Caco-2 (cell line): ENCODE results near the gene ACR. TPM values are rescaled to one million over a fixed set of nuclear protein-coding genes. Genes with fewer than 3 reads are reported as not detected.

Source experiments
- BruUV-seq: library from RNA; stranded (reverse); fragments of 400-500 nt; replicated peaks from 2 replicates; lab custom pipeline; 2021; lab: Mats Ljungman, UMichigan
- CTCF ChIA-PET: fragments of 300-600 bp; sonication (Branson Sonifier 250); formaldehyde crosslinking; loops from one replicate; lab custom pipeline; 2022; ENCODE audit warnings: antibody characterized with exemption; lab: Charles Lee
- POLR2A ChIA-PET: fragments of 300-600 bp; sonication (Branson Sonifier 250); formaldehyde crosslinking; loops from one replicate; lab custom pipeline; 2022; ENCODE audit warnings: antibody characterized with exemption; lab: Charles Lee
- DNase-seq, 2 experiments: peaks; one replicate each; pipeline versions ENCODE4 v3.0.0 to v3.0.0-alpha.2; 2020 to 2022
- H3K27me3 ChIP-seq: replicated peaks from 2 replicates; pipeline ENCODE4 v1.6.0; 2011; ENCODE audit warnings: low read length; ENCODE audit not compliant: control insufficient read depth, insufficient read depth
- H3K36me3 ChIP-seq: 2 replicates; pipeline ENCODE4 v1.5.1; 2011; ENCODE audit warnings: low read length; ENCODE audit not compliant: control insufficient read depth, insufficient read depth
- H3K4me1 ChIP-seq: fragments of 250-450 bp; sonication (Bioruptor Pico); 2 replicates; pipeline ENCODE4 v1.5.1; 2020; ENCODE audit warnings: mild to moderate bottlenecking
- H3K4me3 ChIP-seq: 2 replicates; pipeline ENCODE4 v1.5.1; 2011; ENCODE audit warnings: low read depth, mild to moderate bottlenecking, control low read depth, low read length
- H3K9me3 ChIP-seq: fragments of 250-450 bp; sonication (Bioruptor Pico); 2 replicates; pipeline ENCODE4 v1.5.1; 2020; ENCODE audit warnings: mild to moderate bottlenecking, moderate library complexity
- H3K27ac Mint-ChIP-seq: one replicate; pipeline ENCODE4 v1.8.0; 2022; ENCODE audit warnings: mixed read lengths; ENCODE audit not compliant: unreplicated experiment
- H3K27me3 Mint-ChIP-seq: one replicate; pipeline ENCODE4 v1.8.0; 2022; ENCODE audit warnings: mixed read lengths; ENCODE audit not compliant: insufficient read depth, unreplicated experiment
- H3K36me3 Mint-ChIP-seq: one replicate; pipeline ENCODE4 v1.8.0; 2022; ENCODE audit warnings: mild to moderate bottlenecking, mixed read lengths; ENCODE audit not compliant: insufficient read depth, unreplicated experiment
- H3K4me1 Mint-ChIP-seq: one replicate; pipeline ENCODE4 v1.8.0; 2022; ENCODE audit warnings: low read depth, mixed read lengths; ENCODE audit not compliant: unreplicated experiment
- H3K4me3 Mint-ChIP-seq: one replicate; pipeline ENCODE4 v1.8.0; 2022; ENCODE audit warnings: mild to moderate bottlenecking, moderate library complexity, mixed read lengths; ENCODE audit not compliant: unreplicated experiment
- H3K9me3 Mint-ChIP-seq: one replicate; pipeline ENCODE4 v1.8.0; 2022; ENCODE audit warnings: mixed read lengths; ENCODE audit not compliant: unreplicated experiment
- CTCF ChIP-seq, 2 experiments: fragments of 200-600 bp in 1 of 2; IDR thresholded peaks; 1 replicate in 1 of 2; 2 replicates in 1 of 2; pipeline versions ENCODE4 v1.5.1 to v1.8.0; 2011 to 2022; ENCODE audit warnings: antibody characterized with exemption in 1 of 2, control low read depth in 1 of 2, inconsistent platforms in 1 of 2, low read depth in 1 of 2, low read length in 1 of 2, mild to moderate bottlenecking in 1 of 2, moderate library complexity in 1 of 2; ENCODE audit not compliant: insufficient read depth in 1 of 2, severe bottlenecking in 1 of 2, unreplicated experiment in 1 of 2
- intact Hi-C: fragments of 100-400 bp; cut with micrococcal nuclease; formaldehyde crosslinking; loops from one replicate; pipeline ENCODE4 v1.10.0; 2022; ENCODE audit not compliant: unreplicated experiment
- total RNA-seq: library from RNA; stranded (reverse); gene quantifications from 2 replicates; pipeline ENCODE4 v1.2.3, GENCODE V29; 2022

ACR gene
- total RNA-seq, 1 experiment from 2014 or later, result not detected

DNA sequence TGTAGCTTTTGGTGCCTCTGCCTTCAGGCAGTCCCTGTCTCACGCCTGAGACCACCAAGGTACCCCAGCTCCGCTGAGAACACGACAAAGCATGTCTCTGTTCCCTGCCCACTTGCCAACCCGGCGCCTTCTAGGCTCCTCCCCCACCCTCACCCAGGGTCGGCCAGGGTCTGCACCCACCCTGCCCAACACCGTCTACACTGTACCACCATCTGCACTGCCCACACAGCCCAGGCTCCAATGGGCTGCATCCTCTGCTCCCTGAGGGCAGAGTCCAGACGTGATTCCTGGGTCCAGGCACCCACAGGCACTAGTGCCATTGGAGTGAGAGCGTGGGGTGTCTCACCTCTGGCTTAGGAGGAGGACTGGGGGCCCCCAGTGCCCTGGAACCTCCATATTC lies 22.8 kb upstream of the ACR start:
- no peak for TF ChIP-seq CTCF (IDR thresholded peaks at IDR 0.05; ENCODE audit: insufficient read depth in 1 of 2, low read depth in 1 of 2, low read length in 1 of 2, severe bottlenecking in 1 of 2, unreplicated experiment in 1 of 2)
- no peaks in the 10 kb centered on the region for H3K27me3 ChIP-seq
- no peaks in the 10 kb centered on the region for H3K4me1 ChIP-seq
- H3K4me3 ChIP-seq, result no peak overlapping the region
- H3K9me3 ChIP-seq, result no peaks in the 10 kb centered on the region
- Mint-ChIP-seq H3K27me3 (no peaks in the 10 kb centered on the region), H3K27ac (no peak overlapping the region), H3K9me3 (no peaks in the 10 kb centered on the region), H3K4me3 (no peak overlapping the region), H3K36me3 (no peaks in the 10 kb centered on the region), H3K4me1 (no peaks in the 10 kb centered on the region)
- ChIA-PET CTCF (no interaction called here), POLR2A (interaction anchor here (0.6 kb wide), 1 partner anchor 65 kb away, joined by 3 read pairs; no protein-coding TSS in a partner anchor)
- no TSS peak for BruUV-seq
- DNase-seq, result no peak
- H3K36me3 ChIP-seq, result no peaks in the 10 kb centered on the region
- intact Hi-C loops, result no loop called here

GRCh38 chr22:50715776-50716175 lies 22.2 kb upstream of the ACR start:
- H3K4me3 Mint-ChIP-seq, result no peak overlapping the region
- Histone ChIP-seq H3K4me1 (no peaks in the 10 kb centered on the region), H3K36me3 (no peaks in the 10 kb centered on the region), H3K9me3 (no peaks in the 10 kb centered on the region), H3K27me3 (no peaks in the 10 kb centered on the region), H3K4me3 (no peak overlapping the region)
- ChIA-PET POLR2A (no interaction called here), CTCF (no interaction called here)
- H3K27ac Mint-ChIP-seq, result no peak overlapping the region
- BruUV-seq, result no TSS peak
- no peak for TF ChIP-seq CTCF (IDR thresholded peaks at IDR 0.05; ENCODE audit: insufficient read depth in 1 of 2, low read depth in 1 of 2, low read length in 1 of 2, severe bottlenecking in 1 of 2, unreplicated experiment in 1 of 2)
- no peaks in the 10 kb centered on the region for H3K27me3 Mint-ChIP-seq
- DNase-seq, result no peak
- H3K36me3 Mint-ChIP-seq, result no peaks in the 10 kb centered on the region
- no peaks in the 10 kb centered on the region for H3K4me1 Mint-ChIP-seq
- H3K9me3 Mint-ChIP-seq, result no peaks in the 10 kb centered on the region
- intact Hi-C loops, result no loop called here

DNA sequence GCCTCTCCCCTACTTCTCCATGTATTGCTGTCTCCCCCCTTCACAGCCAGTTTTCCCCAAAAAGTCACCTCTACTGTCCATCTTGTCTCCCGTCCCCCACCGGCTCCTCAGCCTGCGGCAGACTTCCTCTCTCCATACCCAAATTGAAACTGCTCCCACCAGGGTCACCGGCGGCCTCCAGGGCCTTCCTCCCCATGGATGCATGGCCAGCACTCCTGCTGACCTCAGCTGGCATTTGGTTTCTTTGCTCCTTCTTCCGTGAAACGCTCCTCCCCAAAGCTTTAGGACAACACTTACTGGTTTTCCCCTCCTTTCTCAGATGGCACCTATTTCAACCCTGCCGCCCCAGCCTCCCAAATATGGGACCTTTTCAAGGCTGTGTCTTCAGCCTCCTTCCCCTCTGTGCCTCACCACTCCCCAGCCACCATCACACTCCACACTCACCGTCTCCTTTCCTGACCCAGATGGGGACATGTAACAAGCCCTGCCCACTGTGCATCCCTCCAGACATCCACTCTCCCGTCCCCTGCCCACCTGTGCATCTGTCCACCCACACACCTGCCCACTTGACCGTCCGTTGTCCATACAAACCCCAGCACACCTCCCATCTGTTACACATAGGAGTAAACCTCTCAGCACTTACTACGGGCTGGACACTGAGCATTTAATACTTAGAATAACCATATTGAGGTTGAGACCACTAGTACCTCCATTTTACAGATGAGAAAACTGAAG lies 21.5 kb upstream of the ACR start:
- no peaks in the 10 kb centered on the region for H3K27me3 Mint-ChIP-seq
- CTCF ChIA-PET, result no interaction called here
- H3K4me3 ChIP-seq, result no peak overlapping the region

More for the DNA sequence above, 21.5 kb upstream of the ACR start:
- DNase-seq, result no peak
- no peak overlapping the region for H3K4me3 Mint-ChIP-seq
- no peaks in the 10 kb centered on the region for H3K4me1 Mint-ChIP-seq
- no peak overlapping the region for H3K27ac Mint-ChIP-seq
- TF ChIP-seq CTCF (IDR thresholded peaks at IDR 0.05; ENCODE audit: insufficient read depth in 1 of 2, low read depth in 1 of 2, low read length in 1 of 2, severe bottlenecking in 1 of 2, unreplicated experiment in 1 of 2), result no peak
- no TSS peak for BruUV-seq
- intact Hi-C loops, result no loop called here
- Histone ChIP-seq H3K9me3 (no peaks in the 10 kb centered on the region), H3K36me3 (no peaks in the 10 kb centered on the region), H3K4me1 (no peaks in the 10 kb centered on the region), H3K27me3 (no peaks in the 10 kb centered on the region)
- no peaks in the 10 kb centered on the region for H3K9me3 Mint-ChIP-seq
- POLR2A ChIA-PET, result no interaction called here
- H3K36me3 Mint-ChIP-seq, result no peaks in the 10 kb centered on the region
